22Rv1 (cell line): Measurements from ENCODE around the gene ANKS6.

Source experiments
- H3K27ac ChIP-seq: fragments of 450-650 bp; 2 replicates; pipeline ENCODE4 v1.5.1; 2017
- CTCF ChIP-seq: fragments of 450-650 bp; IDR thresholded peaks from 2 replicates; pipeline ENCODE4 v1.5.1; 2017; ENCODE audit warnings: mild to moderate bottlenecking
- ZFX ChIP-seq: fragments of 450-650 bp; IDR thresholded peaks from 2 replicates; pipeline ENCODE4 v1.6.1; 2017; ENCODE audit warnings: antibody characterized with exemption, borderline replicate concordance

The ANKS6 gene

GRCh38 chr9:98808411-98808815 lies 12.1 kb upstream of the ANKS6 start:
- no peak overlapping the region for H3K27ac ChIP-seq
- no peak for TF ChIP-seq ZFX
- TF ChIP-seq CTCF: no peak

GRCh38 chr9:98807814-98808195 lies 11.4 kb upstream of the ANKS6 start:
- TF ChIP-seq ZFX (no peak), CTCF (peak; percentile 4; the same call in 1 of the 2 replicates)
- no peak overlapping the region for H3K27ac ChIP-seq

- no peak within 1 kb of the TSS for H3K27ac ChIP-seq
- no peak for TF ChIP-seq ZFX
- peak; percentile 12; the same call in 1 of the 2 replicates for TF ChIP-seq CTCF
Observed at GRCh38 chr9:98807070-98807813, 10.9 kb upstream of the ANKS6 start, which contains the start of gene GALNT12. TSS of gene GALNT12 (plus strand) at chr9:98807670. CDS start at chr9:98807699, 29 bp downstream.

- H3K27ac ChIP-seq: no peak overlapping the region
- no peak for TF ChIP-seq ZFX
- TF ChIP-seq CTCF: peak; percentile 36
Observed at GRCh38 chr9:98806394-98807035, 10.2 kb upstream of the ANKS6 start.

GRCh38 chr9:98805506-98806272 lies 9.3 kb upstream of the ANKS6 start:
- no peak for TF ChIP-seq ZFX
- no peak overlapping the region for H3K27ac ChIP-seq

GRCh38 chr9:98804083-98804482 lies 7.7 kb upstream of the ANKS6 start:
- TF ChIP-seq ZFX: no peak
- no peak for TF ChIP-seq CTCF
- H3K27ac ChIP-seq: no peak overlapping the region

GRCh38 chr9:98801969-98802371 lies 5.6 kb upstream of the ANKS6 start:
- TF ChIP-seq ZFX: no peak
- no peak for TF ChIP-seq CTCF
- H3K27ac ChIP-seq: no peak overlapping the region
